Astrocyte of the cerebellum (primary cell): Measurements from ENCODE around the gene SMC4.
A peak's percentile ranks its signal among the peaks of the same experiment; 100 is the strongest.

ENCODE experiments used
- DNase-seq: peaks from one replicate; pipeline ENCODE4 v3.0.0-alpha.2; 2011; ENCODE audit warnings: low read depth
- H3K4me3 ChIP-seq: 2 replicates; pipeline ENCODE4 v1.5.1; 2011; ENCODE audit warnings: mild to moderate bottlenecking, low read depth, low read length, moderate library complexity
- in situ Hi-C: cut with HindIII; loops from 2 replicates; pipeline ENCODE4 v1.10.0; 2017; ENCODE audit warnings: low sequenced_read_pairs
- TF ChIP-seq, protein P1 (sequence below): IDR thresholded peaks from 2 replicates; pipeline ENCODE4 v1.5.1; 2012; ENCODE audit warnings: low read length, low read depth, moderate library complexity, mild to moderate bottlenecking; ENCODE audit errors: missing control alignments

SMC4 gene

GRCh38 chr3:160413613-160414248 is 14.3 kb downstream of the SMC4 start:
- H3K4me3 ChIP-seq = no peak overlapping the region
- in situ Hi-C loops = no loop called here
- peak; percentile 80 for DNase-seq
- TF ChIP-seq, protein P1, sequence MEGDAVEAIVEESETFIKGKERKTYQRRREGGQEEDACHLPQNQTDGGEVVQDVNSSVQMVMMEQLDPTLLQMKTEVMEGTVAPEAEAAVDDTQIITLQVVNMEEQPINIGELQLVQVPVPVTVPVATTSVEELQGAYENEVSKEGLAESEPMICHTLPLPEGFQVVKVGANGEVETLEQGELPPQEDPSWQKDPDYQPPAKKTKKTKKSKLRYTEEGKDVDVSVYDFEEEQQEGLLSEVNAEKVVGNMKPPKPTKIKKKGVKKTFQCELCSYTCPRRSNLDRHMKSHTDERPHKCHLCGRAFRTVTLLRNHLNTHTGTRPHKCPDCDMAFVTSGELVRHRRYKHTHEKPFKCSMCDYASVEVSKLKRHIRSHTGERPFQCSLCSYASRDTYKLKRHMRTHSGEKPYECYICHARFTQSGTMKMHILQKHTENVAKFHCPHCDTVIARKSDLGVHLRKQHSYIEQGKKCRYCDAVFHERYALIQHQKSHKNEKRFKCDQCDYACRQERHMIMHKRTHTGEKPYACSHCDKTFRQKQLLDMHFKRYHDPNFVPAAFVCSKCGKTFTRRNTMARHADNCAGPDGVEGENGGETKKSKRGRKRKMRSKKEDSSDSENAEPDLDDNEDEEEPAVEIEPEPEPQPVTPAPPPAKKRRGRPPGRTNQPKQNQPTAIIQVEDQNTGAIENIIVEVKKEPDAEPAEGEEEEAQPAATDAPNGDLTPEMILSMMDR = peak; percentile 86

DNA sequence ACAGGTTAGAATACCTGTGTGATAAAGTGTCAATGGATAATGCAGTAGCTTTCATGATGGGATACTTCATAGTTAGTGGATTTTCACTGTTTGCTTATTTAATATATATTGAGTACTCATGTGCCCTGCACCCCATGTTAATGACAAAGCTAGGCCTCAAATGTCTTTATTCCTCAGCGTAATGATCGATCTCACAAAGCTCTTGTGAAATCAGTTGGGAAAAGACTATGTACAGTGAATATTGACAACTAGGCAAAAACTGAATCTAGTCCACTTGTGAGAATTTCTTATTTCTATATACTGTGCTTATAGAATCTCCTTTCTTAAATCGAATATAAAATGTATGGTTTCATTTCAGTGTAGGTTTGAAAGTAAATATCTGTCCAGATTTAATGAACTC is 17.9 kb downstream of the SMC4 start:
- TF ChIP-seq, protein P1 = no peak
- H3K4me3 ChIP-seq = no peak overlapping the region
- no peak for DNase-seq
- in situ Hi-C loops = no loop called here

DNA sequence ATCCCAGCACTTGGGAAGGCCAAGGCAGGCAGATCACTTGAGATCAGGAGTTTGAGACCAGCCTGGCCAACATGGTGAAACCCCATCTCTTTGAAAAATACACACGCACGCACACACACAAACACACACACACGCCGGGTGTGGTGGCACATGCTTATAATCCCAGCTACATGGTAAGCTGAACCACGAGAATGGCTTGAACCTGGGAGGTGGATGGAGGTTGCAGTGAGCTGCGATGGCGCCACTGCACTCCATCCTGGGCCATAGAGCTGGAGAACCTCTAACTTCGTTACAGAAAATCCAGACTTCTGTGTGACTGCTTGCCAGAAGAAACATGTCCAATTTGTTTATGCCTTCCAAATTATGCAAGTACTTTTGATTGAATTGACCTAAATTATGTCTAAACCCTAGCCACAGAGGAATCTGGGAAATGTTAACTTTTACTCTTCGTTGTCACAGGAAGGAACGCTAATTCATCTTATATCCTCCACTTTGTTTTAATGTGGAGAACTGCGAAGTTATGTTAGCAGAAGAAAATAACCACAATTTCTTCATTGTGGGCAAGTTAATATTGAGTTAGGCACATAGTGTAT is 28.5 kb downstream of the SMC4 start:
- H3K4me3 ChIP-seq = no peak overlapping the region
- no peak for DNase-seq
- TF ChIP-seq, protein P1 = no peak
- in situ Hi-C loops = no loop called here

GRCh38 chr3:160434071-160434470 is 34.6 kb downstream of the SMC4 start:
- H3K4me3 ChIP-seq = no peak overlapping the region
- in situ Hi-C loops = no loop called here
- TF ChIP-seq, protein P1 = no peak
- peak; percentile 49 for DNase-seq

- in situ Hi-C loops = no loop called here
- DNase-seq = no peak
Observed at GRCh38 chr3:160435095-160435494, 35.6 kb downstream of the SMC4 start.

DNA sequence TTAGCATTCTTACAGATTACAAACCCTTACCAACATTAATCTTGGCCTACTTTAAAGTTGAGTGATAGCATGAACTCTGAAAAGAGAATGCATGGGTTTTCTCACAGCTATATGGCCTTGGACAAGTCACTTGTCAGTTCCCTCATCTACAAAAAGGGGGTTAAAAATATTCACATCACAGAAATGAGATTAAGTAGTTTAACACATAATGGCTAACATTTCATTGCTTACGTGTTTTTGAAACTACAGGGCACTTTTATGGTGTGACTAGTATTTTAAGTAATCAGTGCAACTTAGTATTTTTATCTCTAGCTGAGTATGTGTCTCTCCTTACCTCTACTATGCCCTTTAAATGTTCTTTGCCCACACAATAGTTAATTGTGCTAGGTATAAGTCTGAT is 36.3 kb downstream of the SMC4 start:
- DNase-seq = no peak
- TF ChIP-seq, protein P1 = no peak
- in situ Hi-C loops = no loop called here
- no peak overlapping the region for H3K4me3 ChIP-seq

More at GRCh38 chr3:160435095-160435494, 35.6 kb downstream of the SMC4 start:
- TF ChIP-seq, protein P1 = no peak
- no peak overlapping the region for H3K4me3 ChIP-seq
